Measurements from ENCODE around the gene PGM2L1.

DNA sequence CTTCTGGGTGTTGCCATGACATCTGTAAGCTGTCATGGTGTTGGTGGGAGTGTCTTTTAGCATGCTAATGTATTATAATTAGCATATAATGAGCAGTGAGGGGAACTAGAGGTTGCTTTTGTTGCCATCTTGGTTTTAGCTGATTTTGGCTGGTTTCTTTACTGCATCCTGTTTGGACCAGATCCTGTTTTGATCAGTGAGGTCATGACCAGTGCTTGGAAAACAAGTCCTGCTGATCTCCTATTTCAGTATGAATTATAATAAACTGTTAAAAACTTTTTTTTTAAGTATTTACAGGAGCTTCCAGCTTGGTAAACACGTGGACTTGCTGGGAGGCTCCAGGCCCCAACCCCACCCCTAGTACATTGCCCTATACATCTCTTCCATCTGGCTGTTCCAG lies 56.3 kb downstream of the PGM2L1 start:
- TF ChIP-seq REST (IDR thresholded peaks at IDR 0.05; ENCODE audit: unreplicated experiment): no peak
- no peak for TF ChIP-seq EZH2 (IDR thresholded peaks at IDR 0.05; ENCODE audit: low read depth, unreplicated experiment)
- TF ChIP-seq, protein P1, sequence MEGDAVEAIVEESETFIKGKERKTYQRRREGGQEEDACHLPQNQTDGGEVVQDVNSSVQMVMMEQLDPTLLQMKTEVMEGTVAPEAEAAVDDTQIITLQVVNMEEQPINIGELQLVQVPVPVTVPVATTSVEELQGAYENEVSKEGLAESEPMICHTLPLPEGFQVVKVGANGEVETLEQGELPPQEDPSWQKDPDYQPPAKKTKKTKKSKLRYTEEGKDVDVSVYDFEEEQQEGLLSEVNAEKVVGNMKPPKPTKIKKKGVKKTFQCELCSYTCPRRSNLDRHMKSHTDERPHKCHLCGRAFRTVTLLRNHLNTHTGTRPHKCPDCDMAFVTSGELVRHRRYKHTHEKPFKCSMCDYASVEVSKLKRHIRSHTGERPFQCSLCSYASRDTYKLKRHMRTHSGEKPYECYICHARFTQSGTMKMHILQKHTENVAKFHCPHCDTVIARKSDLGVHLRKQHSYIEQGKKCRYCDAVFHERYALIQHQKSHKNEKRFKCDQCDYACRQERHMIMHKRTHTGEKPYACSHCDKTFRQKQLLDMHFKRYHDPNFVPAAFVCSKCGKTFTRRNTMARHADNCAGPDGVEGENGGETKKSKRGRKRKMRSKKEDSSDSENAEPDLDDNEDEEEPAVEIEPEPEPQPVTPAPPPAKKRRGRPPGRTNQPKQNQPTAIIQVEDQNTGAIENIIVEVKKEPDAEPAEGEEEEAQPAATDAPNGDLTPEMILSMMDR (conservative IDR thresholded peaks at IDR 0.05; ENCODE audit: low read depth in 2 of 2): no peak
- no peak for TF ChIP-seq CREB1 (CRISPR knock-in tag; IDR thresholded peaks at IDR 0.05; ENCODE audit: low read depth)
- no peak for TF ChIP-seq POLR2AphosphoS5 (IDR thresholded peaks at IDR 0.05; ENCODE audit: low read depth)
